Measurements from ENCODE around the gene TAOK3.

DNA sequence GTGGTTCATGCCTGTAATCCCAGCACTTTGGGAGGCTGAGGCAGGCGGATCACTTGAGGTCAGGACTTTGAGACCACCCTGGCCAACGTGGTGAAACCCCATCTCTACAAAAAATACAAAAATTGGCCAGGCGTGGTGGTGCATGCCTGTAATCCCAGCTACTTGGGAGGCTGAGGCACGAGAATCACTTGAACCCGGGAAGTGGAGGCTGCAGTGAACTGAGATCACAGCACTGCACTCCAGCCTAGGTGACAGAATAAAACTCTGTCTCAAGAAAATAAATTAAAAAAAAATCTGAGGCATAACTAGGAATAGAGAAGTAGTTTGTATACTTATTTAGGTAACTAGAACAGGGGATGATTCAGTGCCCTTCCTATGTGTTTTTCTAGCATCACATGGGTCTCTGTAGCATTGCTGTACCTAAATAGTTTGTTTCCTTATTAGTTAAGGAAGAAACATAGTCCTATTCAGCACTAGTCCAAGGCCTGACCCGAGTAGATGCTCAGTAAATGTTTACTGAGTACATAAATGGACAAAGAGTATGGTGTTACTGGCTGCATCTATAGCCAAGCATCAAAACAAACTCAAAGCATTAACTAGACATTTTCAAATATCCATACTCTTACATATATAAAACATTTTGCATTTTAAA lies 21.7 kb downstream of the TAOK3 start:
- TF ChIP-seq, protein P1, sequence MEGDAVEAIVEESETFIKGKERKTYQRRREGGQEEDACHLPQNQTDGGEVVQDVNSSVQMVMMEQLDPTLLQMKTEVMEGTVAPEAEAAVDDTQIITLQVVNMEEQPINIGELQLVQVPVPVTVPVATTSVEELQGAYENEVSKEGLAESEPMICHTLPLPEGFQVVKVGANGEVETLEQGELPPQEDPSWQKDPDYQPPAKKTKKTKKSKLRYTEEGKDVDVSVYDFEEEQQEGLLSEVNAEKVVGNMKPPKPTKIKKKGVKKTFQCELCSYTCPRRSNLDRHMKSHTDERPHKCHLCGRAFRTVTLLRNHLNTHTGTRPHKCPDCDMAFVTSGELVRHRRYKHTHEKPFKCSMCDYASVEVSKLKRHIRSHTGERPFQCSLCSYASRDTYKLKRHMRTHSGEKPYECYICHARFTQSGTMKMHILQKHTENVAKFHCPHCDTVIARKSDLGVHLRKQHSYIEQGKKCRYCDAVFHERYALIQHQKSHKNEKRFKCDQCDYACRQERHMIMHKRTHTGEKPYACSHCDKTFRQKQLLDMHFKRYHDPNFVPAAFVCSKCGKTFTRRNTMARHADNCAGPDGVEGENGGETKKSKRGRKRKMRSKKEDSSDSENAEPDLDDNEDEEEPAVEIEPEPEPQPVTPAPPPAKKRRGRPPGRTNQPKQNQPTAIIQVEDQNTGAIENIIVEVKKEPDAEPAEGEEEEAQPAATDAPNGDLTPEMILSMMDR (IDR thresholded peaks at IDR 0.05; ENCODE audit: low read length): no peak
- no peak for TF ChIP-seq EZH2 (IDR thresholded peaks at IDR 0.05; ENCODE audit: borderline replicate concordance, low read length)

All from OCI-LY1 (cell line).